ENCODE data around the gene CORO6.

- TF ChIP-seq, protein P1, sequence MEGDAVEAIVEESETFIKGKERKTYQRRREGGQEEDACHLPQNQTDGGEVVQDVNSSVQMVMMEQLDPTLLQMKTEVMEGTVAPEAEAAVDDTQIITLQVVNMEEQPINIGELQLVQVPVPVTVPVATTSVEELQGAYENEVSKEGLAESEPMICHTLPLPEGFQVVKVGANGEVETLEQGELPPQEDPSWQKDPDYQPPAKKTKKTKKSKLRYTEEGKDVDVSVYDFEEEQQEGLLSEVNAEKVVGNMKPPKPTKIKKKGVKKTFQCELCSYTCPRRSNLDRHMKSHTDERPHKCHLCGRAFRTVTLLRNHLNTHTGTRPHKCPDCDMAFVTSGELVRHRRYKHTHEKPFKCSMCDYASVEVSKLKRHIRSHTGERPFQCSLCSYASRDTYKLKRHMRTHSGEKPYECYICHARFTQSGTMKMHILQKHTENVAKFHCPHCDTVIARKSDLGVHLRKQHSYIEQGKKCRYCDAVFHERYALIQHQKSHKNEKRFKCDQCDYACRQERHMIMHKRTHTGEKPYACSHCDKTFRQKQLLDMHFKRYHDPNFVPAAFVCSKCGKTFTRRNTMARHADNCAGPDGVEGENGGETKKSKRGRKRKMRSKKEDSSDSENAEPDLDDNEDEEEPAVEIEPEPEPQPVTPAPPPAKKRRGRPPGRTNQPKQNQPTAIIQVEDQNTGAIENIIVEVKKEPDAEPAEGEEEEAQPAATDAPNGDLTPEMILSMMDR (IDR thresholded peaks at IDR 0.05), result no peak
- no peak for TF ChIP-seq POLR2A (IDR thresholded peaks at IDR 0.05)
These were observed 56.0 kb downstream of the CORO6 start, which contains the start of gene ABHD15 for GRCh38 chr17:29566473-29567303.
